DMS114 treated with DMSO at 0.1 percent for 48 hours (cell line): ENCODE results near the gene SPTBN1.

Experiments
- DNase-seq: peaks from one replicate; lab custom pipeline; 2025; ENCODE audit not compliant: unreplicated experiment; lab: John Stamatoyannopoulos, UW

SPTBN1 gene

DNA sequence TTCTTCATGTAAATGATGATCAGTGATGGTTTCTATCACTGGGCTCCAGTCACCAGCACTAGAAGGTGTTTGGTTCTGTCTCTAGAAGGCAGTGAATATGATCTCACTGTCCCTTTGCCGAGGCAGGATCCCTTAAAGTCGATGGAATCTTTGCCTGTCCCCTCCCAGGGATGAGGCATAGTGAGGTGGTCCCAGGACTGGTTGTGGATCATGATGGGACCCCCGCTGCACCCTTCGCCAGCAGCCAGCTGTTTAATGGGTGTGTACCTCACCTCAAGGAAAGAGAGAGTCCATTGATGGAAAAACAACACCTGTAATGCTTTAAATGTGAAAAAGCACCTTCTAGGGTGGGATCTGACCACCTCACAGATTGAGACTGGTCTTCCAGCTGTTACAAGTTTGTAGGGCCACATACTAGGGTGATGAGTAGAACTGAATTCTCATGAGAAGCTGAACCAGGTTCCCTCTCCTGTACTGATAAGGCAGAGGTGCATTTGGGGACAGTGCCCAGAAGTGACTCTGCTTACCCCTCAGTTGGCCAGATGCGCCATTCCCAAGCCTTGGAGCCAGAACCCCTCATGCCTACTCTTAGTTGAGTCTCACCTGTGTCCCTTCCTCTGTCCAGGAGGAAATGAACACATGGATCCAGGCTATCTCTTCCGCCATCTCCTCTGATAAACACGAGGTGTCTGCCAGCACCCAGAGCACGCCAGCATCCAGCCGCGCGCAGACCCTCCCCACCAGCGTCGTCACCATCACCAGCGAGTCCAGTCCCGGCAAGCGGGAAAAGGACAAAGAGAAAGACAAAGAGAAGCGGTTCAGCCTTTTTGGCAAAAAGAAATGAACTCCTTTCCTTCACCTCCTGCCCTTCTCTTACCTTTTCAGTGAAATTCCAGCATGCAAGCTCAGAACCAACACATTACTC, 211.9 kb downstream of the SPTBN1 start:
- no peak for DNase-seq

DNA sequence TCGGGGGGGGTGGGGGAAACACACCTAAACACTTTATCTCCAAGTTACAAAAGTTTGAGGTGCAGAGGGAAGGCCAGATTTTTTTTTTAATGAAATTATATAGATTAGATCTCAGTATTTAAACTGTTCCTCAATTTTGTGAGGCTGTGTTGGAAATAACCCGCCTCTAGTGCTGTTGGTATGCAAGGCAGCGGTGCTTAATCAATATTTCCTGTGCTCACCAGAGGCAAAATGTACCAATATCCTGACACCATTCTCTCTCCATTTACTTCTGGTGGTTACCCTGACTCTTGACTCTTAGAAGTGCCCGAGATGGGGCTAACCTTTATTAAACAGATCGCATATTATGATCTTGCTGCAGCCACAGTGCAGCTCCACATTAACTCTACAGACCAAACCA, 212.6 kb downstream of the SPTBN1 start:
- DNase-seq = no peak

DNA sequence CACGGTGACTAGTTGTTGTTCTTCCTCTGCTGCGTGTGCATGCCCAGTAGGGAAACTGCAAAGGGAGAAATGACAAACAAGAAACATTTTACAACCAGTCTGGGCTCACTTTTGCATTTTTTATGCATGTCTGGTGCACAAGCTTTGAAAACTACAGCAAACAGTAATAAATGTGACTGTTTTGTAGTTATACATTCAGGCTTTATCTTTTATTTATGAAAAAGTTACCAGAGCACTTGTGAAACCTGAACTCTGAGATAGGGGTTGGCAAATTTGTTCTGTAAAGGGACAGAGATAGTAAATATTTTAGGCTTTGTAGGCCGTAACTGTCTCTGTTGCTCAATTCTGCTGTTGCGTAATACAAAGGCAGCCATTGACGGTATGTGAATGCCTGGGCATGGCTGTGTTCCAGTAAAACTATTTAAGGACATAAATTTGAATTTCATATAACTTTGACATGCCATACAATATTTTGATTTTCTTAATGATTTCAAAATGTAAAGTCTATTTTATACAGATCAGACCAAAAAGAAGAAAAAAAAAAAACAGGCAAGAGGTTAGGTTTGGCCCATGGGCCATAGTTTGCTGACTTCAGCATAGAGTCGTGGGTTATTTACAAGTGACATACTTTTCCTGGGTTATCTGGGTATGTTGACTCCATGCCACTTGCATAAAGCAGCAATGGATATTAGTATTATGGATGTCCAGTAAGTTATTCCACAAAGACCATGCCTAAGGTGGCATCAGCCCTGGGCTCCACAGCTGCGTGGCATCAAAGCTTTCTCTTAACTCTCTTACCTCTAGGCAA, 213.8 kb downstream of the SPTBN1 start:
- no peak for DNase-seq

DNA sequence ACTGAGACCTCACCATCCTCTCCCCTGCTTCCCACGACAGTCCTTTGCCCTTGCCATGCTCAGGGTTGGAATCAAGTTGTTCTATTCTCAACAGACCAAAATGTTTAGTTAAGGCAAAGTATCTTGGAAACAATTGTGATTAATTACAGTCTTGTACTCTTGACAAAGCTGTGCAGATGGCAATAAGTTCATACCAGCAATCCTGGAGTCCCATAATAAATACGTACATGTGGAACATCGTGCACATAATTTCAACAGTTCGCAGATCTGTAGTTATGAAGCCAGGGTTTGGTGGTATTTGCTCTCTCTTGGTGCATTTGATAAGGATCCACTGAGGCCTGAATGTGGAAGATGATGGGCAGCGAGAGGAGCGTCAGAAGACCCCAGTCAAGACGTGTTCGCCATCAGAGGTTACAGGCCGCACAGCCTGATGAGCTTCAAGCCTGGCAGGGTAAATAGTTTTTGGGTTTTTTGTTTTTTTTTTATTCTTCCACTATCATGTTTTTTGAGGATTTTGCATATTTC, 214.4 kb downstream of the SPTBN1 start:
- DNase-seq = no peak

DNA sequence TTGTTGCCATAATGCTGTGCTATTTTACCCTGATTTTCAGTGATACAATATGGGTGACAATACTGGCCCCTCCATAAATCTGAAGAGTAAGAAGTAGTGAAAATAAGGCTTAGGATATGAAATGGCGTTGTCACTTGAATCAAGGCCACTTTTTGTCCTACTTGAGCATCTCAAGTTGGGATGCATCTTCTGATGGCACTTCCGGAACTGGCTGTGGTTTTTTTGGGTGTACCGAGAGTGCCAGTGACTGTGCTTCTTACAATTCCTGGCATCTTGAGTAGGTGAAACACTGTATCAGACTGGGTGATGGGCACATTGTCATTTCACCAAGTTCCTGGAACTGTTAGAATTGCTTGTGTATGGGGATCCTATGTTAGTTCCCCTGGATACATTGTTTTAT, 214.9 kb downstream of the SPTBN1 start:
- DNase-seq = no peak

DNA sequence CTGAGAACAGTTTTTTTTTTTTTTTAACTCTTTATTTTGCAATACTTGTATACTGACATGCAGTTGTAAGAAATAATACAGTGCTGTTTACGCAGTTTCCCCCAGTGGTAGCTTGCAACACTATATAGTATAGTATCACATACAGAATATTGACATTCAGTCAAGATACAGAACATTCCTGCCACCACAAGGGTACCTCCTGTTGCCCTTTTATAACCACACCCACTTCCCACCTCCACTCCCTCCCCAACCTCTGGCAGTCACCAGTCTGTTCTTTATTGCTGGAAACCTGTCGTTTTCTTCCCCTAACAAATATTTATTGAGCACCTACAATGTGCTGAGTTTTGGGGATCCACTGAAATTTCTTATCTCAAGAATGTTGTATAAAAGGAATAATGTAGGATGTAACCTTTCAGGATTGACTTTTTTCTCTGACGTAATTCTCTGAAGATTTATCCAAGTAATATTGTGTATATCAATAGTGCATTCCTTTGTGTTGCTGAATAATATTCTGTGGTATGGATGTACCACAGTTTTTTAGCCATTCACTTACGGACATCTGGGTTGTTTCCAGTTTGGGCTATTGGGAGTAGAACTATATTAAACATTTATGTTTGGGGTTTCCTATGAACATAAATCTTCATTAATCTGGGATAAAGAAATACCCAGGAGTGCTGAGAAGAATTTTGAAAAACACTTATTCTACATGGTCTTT, 215.9 kb downstream of the SPTBN1 start:
- DNase-seq = no peak

DNA sequence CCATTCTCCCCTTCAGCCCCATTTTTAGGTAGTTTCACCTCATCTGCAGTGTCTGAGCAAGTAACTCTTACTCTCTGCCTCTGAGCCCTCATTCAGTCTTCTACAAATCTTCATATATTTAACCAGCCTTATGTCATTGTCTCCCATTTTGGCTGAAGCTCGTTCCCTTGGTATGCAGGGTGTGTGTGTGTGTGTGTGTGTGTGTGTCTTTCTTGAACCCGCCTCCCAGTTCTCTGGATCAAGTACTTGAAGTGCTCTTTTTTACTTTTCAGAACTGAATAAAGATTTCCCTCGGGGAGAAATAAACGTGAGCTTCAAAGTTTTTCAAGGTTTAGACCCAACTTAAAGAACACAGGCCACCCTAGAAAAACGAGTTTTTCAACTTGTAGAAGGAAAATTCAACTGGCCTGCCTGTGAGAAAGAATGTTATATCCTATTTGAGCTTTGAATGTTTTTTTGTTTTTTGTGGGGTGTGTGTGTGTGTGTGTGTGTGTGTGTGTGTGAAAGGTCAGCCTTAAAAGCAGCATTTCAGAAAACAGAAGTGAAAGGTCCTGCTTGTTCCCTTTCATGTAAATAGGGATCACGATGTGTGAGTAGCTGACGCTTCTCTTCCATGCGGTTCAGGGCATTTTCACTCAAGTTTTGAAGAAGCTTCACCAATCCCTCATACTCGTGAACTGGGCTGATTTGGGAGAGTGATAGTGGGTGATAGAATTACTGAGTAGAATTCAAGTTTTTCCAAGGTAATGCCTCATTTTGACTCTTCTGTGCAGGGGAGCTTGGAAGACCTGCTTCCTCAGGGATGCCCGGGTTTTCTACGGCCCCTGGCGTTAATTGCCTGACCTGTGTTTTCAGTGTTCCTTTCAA, 216.7 kb downstream of the SPTBN1 start:
- DNase-seq = no peak

DNA sequence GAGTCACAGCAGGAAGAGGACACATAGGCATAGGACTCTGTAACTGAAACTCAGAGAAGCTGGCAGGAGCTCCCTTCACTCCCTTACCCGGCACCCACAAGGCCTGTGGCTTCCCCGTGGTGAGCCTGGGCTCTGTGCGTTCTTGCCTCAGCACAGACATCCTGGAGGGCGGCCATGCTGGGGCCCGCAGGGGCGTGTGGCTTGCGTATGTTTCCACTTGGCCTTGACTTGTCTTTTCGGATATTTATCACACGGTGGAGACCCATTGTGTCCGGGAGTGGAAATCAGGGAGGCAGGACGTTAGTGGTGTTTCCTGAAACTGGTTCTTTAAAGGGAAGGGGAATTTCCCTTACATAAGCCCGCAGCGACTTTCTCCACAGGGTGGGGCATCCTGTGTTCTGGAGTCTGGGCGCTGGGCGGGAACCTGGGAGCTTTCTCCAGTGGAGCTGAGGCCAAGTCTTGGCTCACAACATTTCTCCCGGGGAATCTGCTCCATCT, 217.4 kb downstream of the SPTBN1 start:
- no peak for DNase-seq

DNA sequence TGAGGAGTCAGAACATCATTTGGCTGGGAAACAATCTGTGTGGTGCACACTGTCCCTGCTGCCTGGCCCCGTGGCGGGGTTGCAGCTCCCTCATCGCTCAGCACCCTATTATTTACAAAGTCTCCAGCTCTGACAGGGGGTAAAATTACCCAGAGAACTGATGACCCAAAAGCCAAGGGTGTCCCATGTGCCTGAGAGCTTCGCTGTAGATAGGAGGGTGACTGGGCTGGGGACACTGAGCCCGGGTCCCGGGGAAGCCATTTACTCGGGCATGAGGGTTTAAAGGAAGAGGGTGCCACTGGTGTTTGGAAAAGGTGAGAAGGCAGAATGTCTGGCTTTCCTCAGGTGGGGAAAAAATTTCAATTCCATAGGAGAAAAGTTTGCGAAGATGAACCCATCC, 219.2 kb downstream of the SPTBN1 start:
- DNase-seq = no peak

DNA sequence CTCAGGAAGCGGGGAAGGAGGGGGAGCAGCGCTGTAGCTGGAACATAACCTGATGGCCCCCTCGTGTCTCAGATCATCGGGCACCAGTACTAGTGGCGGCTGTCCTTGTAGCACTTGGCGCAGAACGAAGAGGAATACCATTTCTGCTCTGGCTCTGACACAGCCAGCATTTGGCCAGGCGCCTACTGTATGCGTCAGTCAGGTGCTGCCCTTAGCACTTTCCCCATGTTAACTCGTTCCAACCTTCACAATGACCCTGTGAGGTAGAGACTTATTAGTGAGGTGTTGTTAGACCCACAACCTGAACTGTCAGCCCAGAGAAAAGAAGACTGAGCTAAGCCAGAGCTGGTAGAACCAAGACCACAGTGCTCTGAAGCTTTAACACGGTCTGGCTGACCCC, 219.6 kb downstream of the SPTBN1 start:
- DNase-seq = no peak

DNA sequence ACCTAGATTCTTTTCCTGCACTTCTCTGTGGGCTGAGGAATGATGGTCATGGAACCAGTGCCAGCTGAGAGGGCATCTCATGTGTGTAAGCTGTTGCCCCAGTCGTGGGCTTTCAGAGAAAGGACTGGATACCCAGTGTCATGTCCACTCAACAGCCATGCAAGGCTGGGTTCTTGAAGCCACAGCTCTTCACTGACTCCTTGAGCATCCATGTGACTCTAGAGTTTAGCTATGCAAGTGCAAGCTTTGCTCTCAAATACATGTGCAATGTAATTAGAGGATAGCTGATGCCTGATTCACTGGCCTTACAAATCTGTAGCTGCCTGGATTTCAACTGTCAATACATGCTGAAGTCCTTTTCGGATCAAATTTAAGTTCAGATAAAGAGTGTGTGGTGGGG, 220.5 kb downstream of the SPTBN1 start:
- no peak for DNase-seq

DNA sequence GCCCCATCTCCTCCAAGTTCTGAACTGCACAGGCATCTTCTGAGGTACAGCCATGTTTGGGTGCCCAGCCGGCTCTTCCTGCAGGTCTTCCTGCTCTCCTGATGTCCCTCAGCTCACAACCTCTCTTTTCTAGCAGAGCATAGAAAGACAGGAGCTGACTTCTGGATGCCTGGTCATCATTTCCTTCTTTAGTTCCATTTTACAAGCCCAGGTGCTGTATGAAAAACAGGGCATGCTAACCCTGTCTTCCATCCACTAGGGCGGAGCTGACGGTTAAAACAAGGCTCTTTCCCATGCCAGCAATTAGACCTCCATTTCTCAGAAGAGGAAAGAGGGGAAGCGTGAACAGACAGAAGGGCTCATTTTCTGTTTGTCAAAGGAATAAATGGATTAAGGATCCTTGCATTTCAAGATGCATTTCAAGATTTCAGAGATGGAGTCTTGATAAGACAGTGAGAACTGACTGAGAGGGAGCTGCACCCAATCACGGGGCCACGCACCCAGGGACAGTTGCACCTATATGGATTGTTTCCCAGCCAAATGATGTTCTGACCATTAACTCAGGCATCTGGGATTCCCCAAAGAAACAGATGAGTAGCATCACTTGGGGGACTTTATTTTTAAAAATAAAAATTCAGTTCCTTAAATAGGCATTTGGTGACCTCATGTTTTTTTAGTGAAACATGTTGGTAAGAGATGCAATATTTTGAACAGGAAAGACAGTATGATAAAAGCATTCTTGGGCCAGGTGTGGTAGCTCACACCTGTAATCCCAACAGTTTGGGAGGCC, 221.5 kb downstream of the SPTBN1 start:
- no peak for DNase-seq

DNA sequence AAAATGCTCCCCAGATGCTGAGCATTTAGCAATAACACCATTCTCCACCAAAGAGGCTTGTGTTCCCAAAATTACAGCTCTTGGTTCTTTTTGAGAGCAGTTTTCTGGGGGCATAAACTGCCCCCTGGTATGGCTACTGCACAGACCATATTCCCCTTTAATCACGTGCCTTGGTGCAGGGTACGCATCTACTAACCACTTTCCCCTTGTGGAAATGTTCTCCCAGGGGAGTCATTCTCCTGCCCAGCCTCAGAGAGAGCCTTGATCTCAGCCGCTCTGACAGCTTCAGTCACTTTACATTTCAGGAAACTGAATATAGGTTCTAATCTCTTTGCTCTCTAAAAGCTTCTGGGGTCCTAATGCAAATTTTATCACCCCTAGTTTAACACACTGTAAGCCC, 222.6 kb downstream of the SPTBN1 start:
- DNase-seq = no peak

DNA sequence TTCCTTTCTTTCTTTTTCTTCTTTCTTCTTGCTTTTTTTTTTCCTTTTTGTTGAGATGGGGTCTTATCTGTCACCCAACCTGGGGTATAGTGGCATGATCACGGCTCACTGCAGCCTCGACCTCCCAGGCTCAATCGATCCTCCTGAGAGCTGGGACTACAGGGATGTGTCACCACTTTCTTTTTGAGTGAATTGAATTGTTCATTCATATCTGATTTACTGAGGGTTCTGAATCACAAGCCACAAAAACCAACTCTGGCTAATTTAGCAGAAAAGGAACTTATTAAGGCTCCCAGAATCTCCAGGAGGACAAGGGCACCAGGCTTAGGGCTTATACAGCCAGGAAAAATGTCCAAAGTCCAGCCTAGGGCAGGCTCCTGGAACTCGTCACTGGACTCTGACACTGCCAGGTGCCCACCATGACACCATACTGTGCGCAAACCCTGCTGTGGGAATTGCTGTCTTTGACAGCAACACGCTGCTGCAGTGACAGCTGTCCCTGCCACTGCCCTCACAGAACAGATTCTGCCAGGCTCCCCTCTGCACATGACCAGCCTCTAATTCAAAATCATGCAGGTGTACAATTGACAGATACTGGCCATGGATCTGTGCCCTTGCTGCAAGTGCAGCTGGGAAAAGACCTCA, 224.4 kb downstream of the SPTBN1 start:
- no peak for DNase-seq

DNA sequence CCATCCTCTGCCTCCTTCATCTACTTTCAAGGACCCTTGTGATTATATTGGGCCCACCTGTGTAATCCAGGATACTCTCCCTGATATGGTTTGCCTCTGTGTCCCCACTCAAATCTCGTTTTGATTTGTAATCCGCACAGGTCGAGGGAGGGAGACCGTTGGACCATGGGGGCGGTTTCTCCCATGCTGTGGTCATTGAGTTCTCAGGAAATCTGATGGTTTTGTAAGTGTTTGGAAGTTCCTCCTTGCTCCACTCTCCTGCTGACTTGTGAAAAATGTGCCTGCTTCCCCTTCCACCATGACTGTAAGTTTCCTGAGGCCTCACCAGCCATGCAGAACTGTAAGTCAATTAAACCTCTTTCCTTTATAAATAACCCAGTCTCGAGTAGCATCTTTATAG, 225.3 kb downstream of the SPTBN1 start:
- no peak for DNase-seq

DNA sequence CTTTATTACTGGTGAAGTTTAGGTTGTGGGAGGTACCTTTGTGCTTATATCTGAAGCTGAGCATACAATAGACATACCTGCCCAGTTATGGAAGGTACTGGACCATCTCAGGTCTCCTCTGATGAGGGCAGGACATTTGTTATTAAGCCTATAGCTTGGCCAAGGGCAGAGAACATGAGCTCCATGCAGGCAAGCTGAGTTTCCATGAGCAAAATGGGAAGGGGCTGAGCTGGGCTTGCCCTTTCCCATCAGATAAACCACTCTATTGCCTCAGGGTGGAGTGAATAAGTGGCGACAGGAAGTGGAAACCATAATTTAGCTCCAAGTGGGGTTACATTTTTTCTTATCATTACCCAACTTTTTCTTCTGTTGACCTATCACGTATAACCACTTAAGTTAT, 227.5 kb downstream of the SPTBN1 start:
- no peak for DNase-seq

DNA sequence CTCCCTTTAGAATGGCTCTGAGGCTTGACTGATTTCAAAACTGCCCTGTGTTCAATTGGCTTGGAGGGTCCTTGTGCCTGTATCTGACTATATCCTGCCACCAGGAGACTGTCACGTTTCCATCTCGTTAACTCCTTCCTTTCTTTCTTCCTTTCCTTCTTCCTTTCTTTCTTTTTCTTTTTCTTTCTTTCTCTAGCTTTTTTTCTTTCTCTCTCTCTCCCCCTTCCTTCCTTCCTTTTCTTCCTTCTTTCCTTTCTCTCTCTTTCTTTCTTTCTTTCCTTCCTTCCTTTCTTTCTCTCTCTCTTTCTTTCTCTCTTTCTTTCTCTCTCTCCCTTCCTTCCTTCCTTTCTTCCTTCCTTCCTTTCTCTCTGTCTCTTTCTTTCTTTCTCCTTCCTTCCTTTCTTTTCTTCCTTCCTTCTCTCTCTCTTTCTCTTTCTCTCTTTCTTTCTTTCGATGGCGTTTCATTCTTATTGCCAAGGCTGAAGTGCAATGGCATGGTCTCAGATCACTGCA, 229.2 kb downstream of the SPTBN1 start:
- DNase-seq = no peak

DNA sequence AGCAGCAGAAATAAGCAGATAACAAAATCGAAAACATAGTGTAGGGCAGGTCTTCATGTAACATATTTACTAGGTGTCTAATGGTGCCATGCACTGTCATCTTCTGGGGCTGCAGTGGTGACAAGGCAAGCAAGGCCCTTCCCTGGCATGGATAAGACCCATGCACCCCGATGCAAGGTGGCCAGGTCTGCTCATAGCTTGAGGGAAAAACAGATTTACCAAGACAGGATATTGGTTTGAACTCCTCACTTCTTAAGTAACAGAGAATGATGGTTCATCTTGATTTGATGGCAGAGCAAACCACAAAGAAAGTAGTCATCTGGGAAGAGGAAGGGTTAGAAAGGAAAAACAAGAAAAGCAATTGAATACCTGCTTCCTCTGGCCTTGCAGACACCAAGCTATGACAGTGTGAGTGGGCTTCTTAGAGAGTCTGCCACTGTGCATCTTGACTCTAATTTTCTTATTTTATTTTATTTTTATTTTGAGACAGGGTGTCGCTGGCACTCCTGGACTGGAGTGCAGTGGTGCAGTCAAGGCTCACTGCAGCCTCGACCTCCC, 231.5 kb downstream of the SPTBN1 start:
- no peak for DNase-seq
